ENCODE measurements around the gene MACROD2. TPM values are rescaled to one million over a fixed set of nuclear protein-coding genes. Genes with fewer than 3 reads are reported as not detected.
"Not testable (repeated sequence)": the region's sequence is repeated elsewhere in the genome, so short reads cannot be mapped to it uniquely, and the experiment has no call there.

The MACROD2 gene
- total RNA-seq, 1 experiment from 2014 or later: 0.12 TPM

GRCh38 chr20:15196547-15197255 is 1201.4 kb downstream of the MACROD2 start:
- DNase-seq: no peak
- no peaks in the 10 kb centered on the region for H3K36me3 ChIP-seq
- no peaks in the 10 kb centered on the region for H3K4me1 ChIP-seq
- no peaks in the 10 kb centered on the region for H3K27me3 ChIP-seq
- H3K27ac ChIP-seq: no peak overlapping the region
- no peaks in the 10 kb centered on the region for H3K9me3 ChIP-seq (replicated peaks)
- no peak overlapping the region for H3K4me3 ChIP-seq

- DNase-seq; H3K27ac ChIP-seq; H3K4me3 ChIP-seq; H3K36me3 ChIP-seq; H3K9me3 ChIP-seq (replicated peaks); H3K27me3 ChIP-seq; H3K4me1 ChIP-seq: not testable (repeated sequence)
Observed at GRCh38 chr20:15198017-15198416, 1202.7 kb downstream of the MACROD2 start.

- Histone ChIP-seq H3K36me3 (no peaks in the 10 kb centered on the region), H3K4me1 (no peaks in the 10 kb centered on the region), H3K27ac (no peak overlapping the region), H3K4me3 (no peak overlapping the region), H3K27me3 (no peaks in the 10 kb centered on the region), H3K9me3 (replicated peaks) (no peaks in the 10 kb centered on the region)
- DNase-seq: no peak
Observed at GRCh38 chr20:15199698-15200097, 1204.4 kb downstream of the MACROD2 start.

GRCh38 chr20:15200147-15200565 is 1204.8 kb downstream of the MACROD2 start:
- H3K9me3 ChIP-seq (replicated peaks): no peaks in the 10 kb centered on the region
- no peaks in the 10 kb centered on the region for H3K36me3 ChIP-seq
- H3K4me3 ChIP-seq: no peak overlapping the region
- no peak for DNase-seq
- no peak overlapping the region for H3K27ac ChIP-seq
- no peaks in the 10 kb centered on the region for H3K4me1 ChIP-seq
- H3K27me3 ChIP-seq: no peaks in the 10 kb centered on the region

GRCh38 chr20:15201602-15202001 is 1206.3 kb downstream of the MACROD2 start:
- Histone ChIP-seq H3K27me3 (no peaks in the 10 kb centered on the region), H3K4me3 (no peak overlapping the region), H3K9me3 (replicated peaks) (no peaks in the 10 kb centered on the region), H3K4me1 (no peaks in the 10 kb centered on the region), H3K36me3 (no peaks in the 10 kb centered on the region), H3K27ac (no peak overlapping the region)
- DNase-seq: no peak

- Histone ChIP-seq H3K27ac (no peak overlapping the region), H3K4me1 (no peaks in the 10 kb centered on the region), H3K27me3 (no peaks in the 10 kb centered on the region), H3K36me3 (no peaks in the 10 kb centered on the region), H3K4me3 (no peak overlapping the region), H3K9me3 (replicated peaks) (no peaks in the 10 kb centered on the region)
- DNase-seq: no peak
Observed at GRCh38 chr20:15204234-15204633, 1208.9 kb downstream of the MACROD2 start.

- Histone ChIP-seq H3K9me3 (replicated peaks) (no peaks in the 10 kb centered on the region), H3K27ac (no peak overlapping the region), H3K36me3 (no peaks in the 10 kb centered on the region), H3K4me3 (no peak overlapping the region), H3K27me3 (no peaks in the 10 kb centered on the region), H3K4me1 (no peaks in the 10 kb centered on the region)
- DNase-seq: no peak
Observed at GRCh38 chr20:15205028-15205427, 1209.7 kb downstream of the MACROD2 start.

GRCh38 chr20:15205719-15206118 is 1210.4 kb downstream of the MACROD2 start:
- no peak for DNase-seq
- H3K4me3 ChIP-seq: no peak overlapping the region
- H3K9me3 ChIP-seq (replicated peaks): no peaks in the 10 kb centered on the region
- H3K36me3 ChIP-seq: no peaks in the 10 kb centered on the region
- H3K4me1 ChIP-seq: no peaks in the 10 kb centered on the region
- H3K27ac ChIP-seq: no peak overlapping the region
- H3K27me3 ChIP-seq: no peaks in the 10 kb centered on the region

GRCh38 chr20:15209537-15209936 is 1214.2 kb downstream of the MACROD2 start:
- Histone ChIP-seq H3K4me1 (no peaks in the 10 kb centered on the region), H3K4me3 (no peak overlapping the region), H3K27ac (no peak overlapping the region), H3K27me3 (no peaks in the 10 kb centered on the region), H3K36me3 (no peaks in the 10 kb centered on the region), H3K9me3 (replicated peaks) (no peaks in the 10 kb centered on the region)
- no peak for DNase-seq

GRCh38 chr20:15214051-15214450 is 1218.7 kb downstream of the MACROD2 start:
- DNase-seq: no peak
- Histone ChIP-seq H3K27me3 (no peaks in the 10 kb centered on the region), H3K36me3 (no peaks in the 10 kb centered on the region), H3K4me3 (no peak overlapping the region), H3K27ac (no peak overlapping the region), H3K9me3 (replicated peaks) (no peaks in the 10 kb centered on the region), H3K4me1 (no peaks in the 10 kb centered on the region)

GRCh38 chr20:15220009-15220656 is 1224.8 kb downstream of the MACROD2 start:
- Histone ChIP-seq H3K9me3 (replicated peaks) (no peaks in the 10 kb centered on the region), H3K27ac (no peak overlapping the region), H3K4me1 (no peaks in the 10 kb centered on the region), H3K4me3 (no peak overlapping the region), H3K36me3 (no peaks in the 10 kb centered on the region), H3K27me3 (no peaks in the 10 kb centered on the region)
- no peak for DNase-seq

GRCh38 chr20:15220778-15221565 is 1225.7 kb downstream of the MACROD2 start:
- H3K27ac ChIP-seq: no peak overlapping the region
- H3K27me3 ChIP-seq: no peaks in the 10 kb centered on the region
- no peaks in the 10 kb centered on the region for H3K36me3 ChIP-seq
- peak in 1 of 2 experiments; percentile 4 for DNase-seq
- H3K4me3 ChIP-seq: no peak overlapping the region
- H3K4me1 ChIP-seq: no peaks in the 10 kb centered on the region
- H3K9me3 ChIP-seq (replicated peaks): no peaks in the 10 kb centered on the region

GRCh38 chr20:15222502-15223330 is 1227.4 kb downstream of the MACROD2 start:
- H3K9me3 ChIP-seq (replicated peaks): no peaks in the 10 kb centered on the region
- H3K36me3 ChIP-seq: no peaks in the 10 kb centered on the region
- no peak for DNase-seq
- H3K4me1 ChIP-seq: no peaks in the 10 kb centered on the region
- H3K27ac ChIP-seq: no peak overlapping the region
- no peaks in the 10 kb centered on the region for H3K27me3 ChIP-seq
- H3K4me3 ChIP-seq: no peak overlapping the region

GRCh38 chr20:15224199-15224598 is 1228.9 kb downstream of the MACROD2 start:
- no peaks in the 10 kb centered on the region for H3K9me3 ChIP-seq (replicated peaks)
- H3K36me3 ChIP-seq: no peaks in the 10 kb centered on the region
- no peaks in the 10 kb centered on the region for H3K27me3 ChIP-seq
- no peak overlapping the region for H3K27ac ChIP-seq
- H3K4me3 ChIP-seq: no peak overlapping the region
- no peaks in the 10 kb centered on the region for H3K4me1 ChIP-seq
- DNase-seq: no peak
